ENCODE measurements around the gene MAPK7.
A peak's percentile ranks its signal among the peaks of the same experiment; 100 is the strongest.

MAPK7 gene

DNA sequence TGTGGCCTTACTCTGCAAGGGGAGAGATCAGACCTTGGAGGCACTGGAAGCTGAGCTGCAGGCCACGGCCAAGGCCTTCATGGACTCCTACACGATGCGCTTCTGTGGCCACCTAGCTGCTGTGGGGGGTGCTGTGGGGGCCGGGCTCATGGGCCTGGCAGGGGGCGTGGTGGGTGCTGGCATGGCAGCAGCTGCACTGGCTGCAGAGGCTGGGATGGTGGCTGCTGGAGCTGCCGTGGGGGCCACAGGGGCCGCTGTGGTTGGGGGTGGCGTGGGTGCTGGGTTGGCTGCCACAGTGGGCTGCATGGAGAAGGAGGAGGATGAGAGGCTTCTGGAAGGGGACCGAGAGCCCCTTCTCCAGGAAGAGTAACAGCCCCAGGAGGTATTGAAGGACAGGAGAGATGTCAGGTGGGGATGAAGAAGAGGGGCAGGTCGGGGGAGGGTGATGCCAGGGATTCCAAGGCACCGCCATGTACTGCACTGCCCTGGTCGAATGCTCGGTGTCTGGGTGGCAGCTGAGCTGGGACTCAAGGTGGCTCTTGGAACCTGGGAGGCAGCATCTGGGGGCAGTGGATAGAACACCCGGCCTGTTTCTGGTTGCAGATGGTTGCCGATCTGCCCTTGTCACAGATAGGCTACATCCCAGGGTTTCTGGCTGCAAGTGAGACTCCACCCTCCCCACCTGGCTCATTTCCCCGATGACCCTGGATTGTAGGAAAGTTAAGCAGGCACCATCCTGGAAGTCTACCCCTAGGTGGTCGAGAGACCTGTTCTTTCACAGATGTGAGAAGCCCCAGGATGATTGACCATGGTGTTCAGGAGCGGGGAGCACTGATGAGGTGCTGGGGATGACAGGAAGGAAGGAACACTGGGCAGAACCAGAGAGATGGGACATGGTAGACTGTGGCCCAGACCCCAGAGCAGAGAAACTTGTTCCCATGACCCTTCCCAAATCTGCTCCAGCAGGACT, 37.8 kb downstream of the MAPK7 start:
- DNase-seq (ENCODE audit: low read depth, low spot score): no peak

DNA sequence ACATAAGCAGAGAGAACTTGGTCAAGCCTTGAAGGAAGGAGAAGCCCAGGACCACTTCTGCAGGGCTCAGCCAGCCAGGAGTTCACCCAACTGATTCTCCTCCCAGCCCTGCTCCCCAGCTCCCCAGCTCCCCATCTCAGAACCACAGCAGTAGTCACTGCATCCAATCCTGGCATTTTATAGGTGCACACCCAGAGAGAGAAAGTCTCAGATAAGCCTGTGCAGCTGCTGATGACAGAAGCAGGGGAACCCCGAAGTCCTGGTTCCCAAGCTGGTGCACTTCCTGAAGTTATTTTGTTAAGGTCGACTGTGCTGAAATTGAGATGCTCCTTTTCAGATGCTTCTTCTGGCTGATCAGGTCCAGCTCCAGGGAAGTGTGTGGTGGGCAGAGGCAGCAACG, 39.3 kb downstream of the MAPK7 start:
- DNase-seq (ENCODE audit: low read depth, low spot score): no peak

DNA sequence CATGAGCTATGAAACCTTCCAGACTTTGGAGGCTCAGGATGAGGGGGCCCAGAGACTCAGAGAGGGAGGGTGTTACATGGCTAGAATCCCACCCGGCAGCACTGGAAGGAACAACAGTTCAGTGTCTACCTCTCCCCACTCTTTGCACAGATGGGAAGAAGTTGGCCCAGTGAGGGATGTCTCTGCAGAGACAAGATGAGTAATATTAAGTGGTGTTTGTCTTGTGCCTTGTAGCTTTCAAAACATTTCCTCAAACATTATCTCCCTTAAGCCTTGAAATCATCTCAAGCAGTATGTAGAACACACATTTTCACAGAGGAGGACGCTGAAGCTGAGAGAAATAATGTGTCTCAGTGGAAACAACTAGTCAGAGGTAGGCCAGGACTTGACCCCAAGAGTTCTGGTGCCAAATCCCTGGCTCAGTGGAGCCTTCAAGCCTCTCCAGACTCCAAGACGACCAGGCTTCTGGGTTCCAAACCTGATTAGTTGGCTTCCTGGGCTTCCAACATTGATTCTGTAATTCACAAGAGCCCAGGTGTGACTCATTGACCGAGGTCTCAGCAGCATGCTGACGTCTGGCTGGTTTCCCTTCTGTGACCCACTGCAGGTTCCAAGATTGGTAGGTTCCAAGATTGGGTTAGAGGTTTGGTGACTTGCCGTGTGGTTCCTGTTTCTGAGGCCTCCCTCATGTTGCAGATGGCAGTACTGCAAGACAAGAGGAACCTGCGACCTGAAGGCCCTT, 40.1 kb downstream of the MAPK7 start:
- DNase-seq (ENCODE audit: low read depth, low spot score): no peak

DNA sequence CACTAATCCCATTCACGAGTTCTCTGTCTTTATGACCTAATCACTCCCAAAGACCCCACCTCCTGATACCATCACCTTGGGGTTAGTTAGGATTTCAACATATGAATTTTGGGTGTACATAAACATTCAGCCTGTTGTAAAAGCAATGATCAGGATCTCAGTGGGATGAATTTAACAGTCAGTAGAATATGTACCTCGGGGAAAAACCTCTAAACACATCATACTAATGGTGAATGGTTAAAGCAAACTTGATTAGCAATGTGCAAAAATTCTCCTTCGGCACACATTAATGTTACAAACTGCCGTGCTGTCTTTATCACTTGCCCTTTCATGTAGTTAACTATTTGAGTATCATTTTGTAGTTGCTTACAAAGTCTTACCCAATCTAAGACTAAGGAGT, 42.9 kb downstream of the MAPK7 start:
- DNase-seq (ENCODE audit: low read depth, low spot score): no peak

DNA sequence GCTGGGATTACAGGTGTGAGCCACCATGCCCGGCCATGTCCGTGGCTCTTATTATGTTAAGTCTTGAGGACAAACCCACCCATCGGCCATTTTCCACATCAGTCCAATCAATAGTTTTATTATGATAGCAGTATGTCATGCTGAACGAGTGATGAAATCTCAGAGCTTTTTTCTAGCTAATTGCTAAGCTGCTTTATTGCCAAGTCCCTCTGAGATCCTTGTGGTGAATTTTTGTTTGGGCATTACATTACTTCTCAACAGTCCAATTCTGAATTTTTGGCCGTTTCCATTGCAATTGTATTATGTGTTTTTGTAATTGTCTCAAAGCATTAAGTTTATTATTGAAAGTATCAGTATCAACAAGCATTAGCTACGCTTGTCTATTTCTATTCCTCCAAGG, 43.6 kb downstream of the MAPK7 start:
- no peak for DNase-seq (ENCODE audit: low read depth, low spot score)

DNA sequence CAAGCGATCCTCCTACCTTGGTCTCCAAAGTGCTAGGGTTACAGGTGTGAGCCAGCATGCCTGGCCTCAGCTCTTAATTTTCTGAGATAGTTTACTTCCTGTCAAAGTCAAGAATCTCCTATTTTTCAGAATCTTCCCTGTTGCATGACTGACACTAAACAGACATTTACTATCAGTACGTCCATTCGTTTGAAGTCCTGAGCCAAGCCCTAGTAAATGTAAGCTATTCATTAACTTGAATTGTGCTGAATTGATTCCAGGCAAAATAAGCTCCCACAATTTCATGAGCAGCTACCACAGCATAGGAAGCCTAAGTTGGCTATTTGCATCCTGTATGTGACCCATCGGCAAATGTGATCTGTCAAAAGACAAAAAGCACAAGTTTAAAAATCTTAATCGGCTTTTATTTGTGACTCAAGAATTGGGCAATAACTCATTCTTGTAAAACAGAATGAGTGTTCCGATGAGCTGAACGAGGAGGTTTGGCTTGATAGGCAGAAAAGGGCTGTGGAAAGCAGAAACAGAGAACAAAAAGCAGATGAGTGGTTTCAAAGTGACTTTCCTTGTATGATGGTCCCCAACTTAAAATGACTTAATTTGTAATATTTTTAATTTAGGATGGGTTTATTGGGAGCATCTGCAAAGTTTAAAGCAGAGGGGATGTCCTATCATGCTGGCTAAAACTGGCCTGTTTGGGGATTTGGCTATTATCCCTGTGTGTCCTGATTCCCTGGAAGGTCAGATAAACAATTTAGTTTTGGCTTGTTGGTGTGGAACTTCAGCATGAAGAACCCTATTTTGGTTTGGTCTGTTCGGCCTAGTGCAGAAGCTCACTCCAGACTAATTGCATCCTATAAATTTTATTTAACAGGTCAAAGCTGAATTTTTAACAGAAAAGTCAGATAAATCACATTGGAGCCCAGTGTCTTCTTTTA, 46.9 kb downstream of the MAPK7 start:
- DNase-seq (ENCODE audit: low read depth, low spot score): no peak

DNA sequence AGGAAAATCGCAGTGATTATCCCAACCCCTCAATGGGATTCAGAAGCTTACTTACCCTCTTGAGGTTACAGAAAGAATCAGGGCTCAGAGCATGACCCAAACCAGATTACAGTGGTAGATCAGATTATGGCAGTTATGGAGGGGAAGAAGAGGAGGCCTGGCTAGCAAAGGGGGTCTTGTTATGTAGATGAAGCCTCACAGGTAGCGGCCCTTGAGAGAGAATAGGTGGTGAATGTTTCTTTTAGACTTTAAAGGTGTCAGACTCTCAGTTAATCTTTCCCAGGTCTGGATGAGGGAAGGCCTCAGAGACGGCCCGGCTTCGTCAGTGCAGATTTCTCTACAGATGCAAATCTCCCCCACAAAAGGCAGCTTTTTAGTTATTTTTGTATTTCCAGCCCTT, 48.3 kb downstream of the MAPK7 start:
- DNase-seq (ENCODE audit: low read depth, low spot score): peak; percentile 39

DNA sequence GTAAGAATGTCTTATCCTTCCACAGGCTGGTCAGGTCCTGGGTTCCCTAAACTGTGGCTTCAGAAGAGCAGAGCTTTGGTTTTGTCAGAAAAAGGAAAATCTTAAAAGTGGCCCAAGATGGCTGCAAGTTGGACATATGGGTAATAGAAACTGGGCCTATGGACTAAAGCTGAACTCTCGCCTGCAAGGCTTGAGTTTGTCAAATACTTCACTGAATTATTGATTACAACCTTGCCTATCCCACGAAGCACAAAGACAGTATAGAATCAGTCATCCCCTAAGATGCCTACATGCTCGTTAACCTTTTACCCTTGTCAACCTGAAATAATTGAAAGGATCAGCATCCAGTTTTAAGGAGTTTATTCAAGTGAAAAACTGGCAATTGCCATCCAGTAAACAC, 53.4 kb downstream of the MAPK7 start:
- no peak for DNase-seq (ENCODE audit: low read depth, low spot score)
